Fibroblast of the aortic adventitia (primary cell): Measurements from ENCODE around the gene STIM1. TPM values are rescaled to one million over a fixed set of nuclear protein-coding genes. Genes with fewer than 3 reads are reported as not detected.
A peak's percentile ranks its signal among the peaks of the same experiment; 100 is the strongest.

Source experiments
- DNase-seq: peaks from one replicate; pipeline ENCODE4 v3.0.0-alpha.2; 2010; ENCODE audit warnings: low read depth
- H3K4me3 ChIP-seq: 2 replicates; pipeline ENCODE4 v1.5.1; 2011; ENCODE audit warnings: low read depth, mild to moderate bottlenecking, control low read depth, low read length, moderate library complexity
- total RNA-seq: library from RNA; depleted of rRNA; stranded (reverse); fragments of >200 nt; gene quantifications from 2 replicates; pipeline ENCODE4 v1.2.3, GENCODE V29; 2012; ENCODE audit warnings: low replicate concordance
- TF ChIP-seq, protein P1 (sequence below): IDR thresholded peaks from 2 replicates; pipeline ENCODE4 v1.5.1; 2011; ENCODE audit warnings: mild to moderate bottlenecking, low read length, control low read depth, inconsistent platforms; ENCODE audit not compliant: insufficient read depth

The STIM1 gene
- total RNA-seq, 1 donor, result 21.6 TPM

DNA sequence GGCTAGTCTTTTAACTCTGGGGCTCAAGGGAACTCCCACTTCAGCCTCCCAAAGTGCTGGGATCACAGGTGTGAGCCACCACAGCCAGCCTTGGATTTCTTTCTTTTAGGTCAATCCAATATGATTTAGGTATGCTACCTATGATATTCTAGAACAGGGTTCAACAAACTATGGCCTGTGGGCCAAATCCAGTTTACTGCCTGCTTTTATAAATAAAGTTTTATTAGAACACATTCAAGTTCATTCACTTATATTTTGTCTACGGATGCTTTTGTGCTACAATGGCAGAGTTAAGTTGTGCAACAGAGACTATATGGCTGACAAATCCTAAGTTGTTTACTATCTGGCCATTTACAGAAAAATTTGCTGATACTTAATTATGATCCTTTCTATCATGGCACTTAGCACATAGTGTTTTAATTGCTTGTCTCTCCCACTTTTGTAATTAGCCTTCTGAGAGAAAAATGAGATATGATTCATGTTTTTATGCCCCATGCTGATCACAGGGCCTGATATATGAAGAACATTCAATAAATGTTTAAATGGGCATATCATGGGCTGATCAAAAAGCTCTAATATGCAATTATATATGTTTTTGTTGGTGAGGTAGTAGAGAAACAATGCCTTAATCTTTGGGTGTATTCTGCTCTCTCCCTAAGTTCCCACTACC lies 109.6 kb downstream of the STIM1 start:
- no peak overlapping the region for H3K4me3 ChIP-seq
- TF ChIP-seq, protein P1, sequence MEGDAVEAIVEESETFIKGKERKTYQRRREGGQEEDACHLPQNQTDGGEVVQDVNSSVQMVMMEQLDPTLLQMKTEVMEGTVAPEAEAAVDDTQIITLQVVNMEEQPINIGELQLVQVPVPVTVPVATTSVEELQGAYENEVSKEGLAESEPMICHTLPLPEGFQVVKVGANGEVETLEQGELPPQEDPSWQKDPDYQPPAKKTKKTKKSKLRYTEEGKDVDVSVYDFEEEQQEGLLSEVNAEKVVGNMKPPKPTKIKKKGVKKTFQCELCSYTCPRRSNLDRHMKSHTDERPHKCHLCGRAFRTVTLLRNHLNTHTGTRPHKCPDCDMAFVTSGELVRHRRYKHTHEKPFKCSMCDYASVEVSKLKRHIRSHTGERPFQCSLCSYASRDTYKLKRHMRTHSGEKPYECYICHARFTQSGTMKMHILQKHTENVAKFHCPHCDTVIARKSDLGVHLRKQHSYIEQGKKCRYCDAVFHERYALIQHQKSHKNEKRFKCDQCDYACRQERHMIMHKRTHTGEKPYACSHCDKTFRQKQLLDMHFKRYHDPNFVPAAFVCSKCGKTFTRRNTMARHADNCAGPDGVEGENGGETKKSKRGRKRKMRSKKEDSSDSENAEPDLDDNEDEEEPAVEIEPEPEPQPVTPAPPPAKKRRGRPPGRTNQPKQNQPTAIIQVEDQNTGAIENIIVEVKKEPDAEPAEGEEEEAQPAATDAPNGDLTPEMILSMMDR, result no peak

DNA sequence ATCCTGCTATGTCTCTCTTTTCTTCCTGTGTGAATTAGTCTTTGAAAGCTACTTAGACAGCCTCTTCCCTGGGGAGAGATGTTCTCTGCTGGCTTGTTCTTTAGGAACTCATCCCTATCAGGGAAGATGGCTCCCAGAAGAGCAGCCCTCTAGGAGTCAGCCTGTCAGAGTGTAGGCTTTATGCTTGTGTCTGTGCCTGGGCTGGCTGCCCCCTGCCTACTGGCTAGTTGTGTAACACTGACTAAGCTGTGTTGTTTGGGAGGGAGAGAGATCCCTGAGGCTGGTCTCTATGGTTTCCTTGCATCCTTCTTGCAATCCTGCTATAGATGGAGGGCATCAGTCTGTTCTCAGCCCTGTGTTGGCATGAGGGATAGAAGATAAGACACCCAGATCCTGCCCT lies 112.2 kb downstream of the STIM1 start:
- DNase-seq, result no peak
- TF ChIP-seq, protein P1, result no peak

More for the DNA sequence above, 109.6 kb downstream of the STIM1 start:
- no peak for DNase-seq

DNA sequence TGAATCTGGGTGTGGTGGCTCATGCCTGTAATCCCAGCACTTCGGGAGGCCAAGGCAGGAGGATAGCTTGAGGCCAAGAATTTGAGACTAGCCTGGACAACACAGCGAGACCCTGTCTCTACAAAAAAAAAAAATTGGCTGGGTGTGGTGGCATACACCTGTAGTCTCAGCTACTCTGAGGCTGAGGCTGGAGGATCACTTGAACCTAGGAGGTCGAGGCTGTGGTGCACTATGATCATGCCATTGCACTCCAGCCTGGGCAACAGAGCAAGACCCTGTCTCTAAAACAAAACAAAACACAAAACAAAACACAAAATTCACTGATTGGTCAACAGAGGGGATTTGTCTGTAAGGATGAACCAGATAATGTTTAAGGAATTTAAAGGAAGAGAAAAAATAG lies 113.7 kb downstream of the STIM1 start:
- TF ChIP-seq, protein P1, result no peak
- no peak overlapping the region for H3K4me3 ChIP-seq
- DNase-seq, result no peak

More for the DNA sequence above, 112.2 kb downstream of the STIM1 start:
- H3K4me3 ChIP-seq, result no peak overlapping the region

DNA sequence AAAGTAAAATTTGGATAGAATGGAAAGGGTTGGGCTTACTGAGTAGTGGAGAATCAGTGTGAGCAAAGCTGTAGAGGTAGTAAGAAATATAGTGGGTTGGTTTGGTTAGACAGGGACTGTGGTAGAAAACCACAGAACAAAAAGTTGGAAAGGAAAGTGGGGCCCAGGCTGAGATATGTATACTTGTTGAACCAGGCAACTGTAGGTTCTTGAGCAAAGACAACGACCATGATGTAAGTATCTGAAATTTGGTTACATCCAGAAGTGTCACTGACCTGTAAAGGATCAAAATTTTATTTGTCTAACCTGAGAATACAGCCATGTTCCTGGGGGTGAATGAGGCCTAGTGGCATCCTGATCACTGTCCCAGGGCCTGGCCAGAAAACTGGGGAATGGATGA lies 114.1 kb downstream of the STIM1 start:
- H3K4me3 ChIP-seq, result no peak overlapping the region
- TF ChIP-seq, protein P1, result no peak
- no peak for DNase-seq

DNA sequence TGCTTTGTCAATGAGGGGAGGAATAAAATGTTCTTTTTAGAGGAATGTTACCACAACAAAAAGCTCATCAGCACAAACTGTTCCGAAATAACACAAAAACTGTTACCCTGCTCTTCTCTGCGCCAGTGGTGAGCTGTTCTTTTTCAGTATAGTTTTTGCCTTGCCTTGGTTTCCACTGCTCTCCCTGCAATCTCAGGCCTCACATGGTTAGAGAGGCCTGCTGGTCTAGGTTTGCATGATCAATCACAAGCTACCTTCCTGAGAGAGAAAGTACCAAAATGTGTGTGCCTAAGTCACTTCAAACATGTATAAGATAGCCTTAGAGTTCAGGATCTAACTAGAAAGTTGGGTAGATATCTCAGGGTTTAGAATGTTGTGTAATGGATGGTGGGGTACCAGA lies 114.6 kb downstream of the STIM1 start:
- TF ChIP-seq, protein P1, result no peak
- no peak overlapping the region for H3K4me3 ChIP-seq
- DNase-seq, result no peak

DNA sequence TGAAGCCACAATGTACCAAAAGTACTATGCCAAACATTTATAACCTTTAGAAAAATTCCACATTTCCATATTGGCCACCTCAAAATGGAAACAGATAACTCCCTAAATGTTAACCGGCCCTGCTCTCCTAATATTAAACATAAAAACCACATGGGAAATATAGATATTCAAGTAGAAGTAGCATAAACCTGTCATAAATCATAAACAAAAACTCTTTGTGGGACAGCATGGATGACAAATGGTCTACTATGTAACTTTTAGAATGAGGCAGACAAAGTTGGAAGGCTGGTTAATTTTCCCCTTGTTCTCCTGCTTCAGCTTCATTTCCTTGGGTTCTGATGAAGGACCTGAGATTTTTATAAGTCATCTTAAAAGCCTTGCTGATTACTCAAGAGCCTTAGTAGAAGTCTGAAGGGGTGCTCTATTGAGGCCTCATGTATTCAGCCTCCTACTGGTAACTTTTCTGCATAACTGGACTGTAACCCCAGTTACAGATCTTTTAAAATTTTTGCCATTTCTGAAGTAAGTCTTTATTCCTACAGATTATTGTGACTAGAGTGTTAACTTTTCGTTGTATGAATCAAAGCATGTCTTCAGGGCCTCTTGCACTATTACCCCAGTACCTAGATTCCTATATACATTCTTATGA lies 116.4 kb downstream of the STIM1 start:
- TF ChIP-seq, protein P1, result peak; percentile 22
- H3K4me3 ChIP-seq, result no peak overlapping the region
- DNase-seq, result peak; percentile 38
